Muscle layer of colon (tissue), 2 donors: ENCODE measurements around the gene CHRNE.

ENCODE experiments used
- H3K27ac ChIP-seq: one replicate; pipeline ENCODE4 v1.7.0; 2013; ENCODE audit warnings: low read depth, mild to moderate bottlenecking, low read length, moderate library complexity
- H3K27me3 ChIP-seq, 2 donors: one replicate each; pipeline ENCODE4 v1.7.0; 2013; ENCODE audit warnings: low read length in 2 of 2, mild to moderate bottlenecking in 2 of 2; ENCODE audit not compliant: insufficient read depth in 2 of 2, control insufficient read depth in 1 of 2
- H3K36me3 ChIP-seq: one replicate; pipeline ENCODE4 v1.7.0; 2013; ENCODE audit warnings: mild to moderate bottlenecking, low read length; ENCODE audit not compliant: insufficient read depth
- H3K4me1 ChIP-seq: one replicate; pipeline ENCODE4 v1.7.0; 2013; ENCODE audit warnings: mild to moderate bottlenecking, low read length; ENCODE audit not compliant: insufficient read depth
- H3K4me3 ChIP-seq, 2 donors: one replicate each; pipeline ENCODE4 v1.7.0; 2013; ENCODE audit warnings: low read length in 2 of 2, low read depth in 1 of 2, mild to moderate bottlenecking in 1 of 2, moderate library complexity in 1 of 2
- H3K9ac ChIP-seq: one replicate; pipeline ENCODE4 v1.7.0; 2013; ENCODE audit warnings: low read length
- H3K9me3 ChIP-seq: one replicate; pipeline ENCODE4 v1.7.0; 2013; ENCODE audit warnings: mild to moderate bottlenecking, low read length
- donor health status: abdominal sarcoma.
- donor health status: Adenocarcinoma of cecum.

CHRNE gene

DNA sequence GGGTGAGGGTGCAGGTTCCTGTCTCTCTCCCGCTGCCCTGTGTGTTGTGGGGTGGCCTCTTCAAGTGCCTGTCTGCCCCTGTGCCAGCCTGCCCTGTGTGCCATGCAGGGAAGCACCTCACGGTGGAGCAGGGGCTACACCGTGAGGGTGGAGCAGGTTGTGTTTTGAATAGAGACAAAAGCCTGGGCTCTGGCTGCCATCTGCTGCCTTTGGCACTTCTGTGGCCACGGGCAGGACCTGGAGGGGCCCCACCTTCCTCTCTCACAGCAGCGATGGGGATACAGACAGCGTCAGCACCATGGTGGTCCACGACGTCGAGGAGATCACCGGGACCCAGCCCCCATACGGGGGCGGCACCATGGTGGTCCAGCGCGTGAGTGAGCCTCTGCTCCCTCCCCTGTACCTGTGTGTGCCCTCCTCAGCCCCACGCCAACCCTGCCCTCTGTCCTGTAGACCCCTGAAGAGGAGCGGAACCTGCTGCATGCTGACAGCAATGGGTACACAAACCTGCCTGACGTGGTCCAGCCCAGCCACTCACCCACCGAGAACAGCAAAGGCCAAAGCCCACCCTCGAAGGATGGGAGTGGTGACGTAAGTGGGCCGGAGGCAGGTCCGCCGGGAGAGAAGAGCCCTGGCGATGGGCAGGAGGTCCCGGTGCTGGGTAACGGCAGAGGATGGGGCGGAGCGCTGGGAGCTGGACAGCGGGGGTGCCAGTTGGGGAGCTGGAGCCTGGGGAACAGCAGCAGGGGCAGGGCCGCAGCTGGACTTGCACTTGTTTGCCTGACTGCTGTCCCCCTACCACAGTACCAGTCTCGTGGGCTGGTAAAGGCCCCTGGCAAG is 9.0 kb downstream of the CHRNE start:
- Histone ChIP-seq H3K4me3 (no peak overlapping the region), H3K27me3 (peaks cover 2 to 7% of the 10 kb centered on the region in 2 donors), H3K4me1 (no peaks in the 10 kb centered on the region), H3K9me3 (no peaks in the 10 kb centered on the region), H3K27ac (no peak overlapping the region), H3K9ac (no peak overlapping the region), H3K36me3 (peaks cover 61% of the 10 kb centered on the region)

DNA sequence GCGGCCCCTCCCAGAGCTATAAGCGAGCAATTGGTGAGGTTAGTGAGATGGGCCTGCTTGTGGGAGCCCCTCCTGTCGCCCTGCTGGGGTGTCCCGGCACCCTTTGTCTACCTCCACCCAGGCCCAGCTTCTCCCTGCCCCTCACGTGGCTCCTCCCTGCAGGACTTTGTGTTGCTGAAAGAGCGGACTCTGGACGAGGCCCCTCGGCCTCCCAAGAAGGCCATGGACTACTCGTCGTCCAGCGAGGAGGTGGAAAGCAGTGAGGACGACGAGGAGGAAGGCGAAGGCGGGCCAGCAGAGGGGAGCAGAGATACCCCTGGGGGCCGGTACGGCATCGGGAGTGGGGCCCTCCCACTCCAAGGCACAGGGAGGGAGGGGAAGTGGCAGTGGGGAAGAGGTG is 9.6 kb downstream of the CHRNE start:
- Histone ChIP-seq H3K9me3 (no peaks in the 10 kb centered on the region), H3K27ac (no peak overlapping the region), H3K9ac (no peak overlapping the region), H3K4me3 (no peak overlapping the region), H3K36me3 (peaks cover 61% of the 10 kb centered on the region), H3K4me1 (no peaks in the 10 kb centered on the region), H3K27me3 (peaks cover 0 to under 1% of the 10 kb centered on the region in 2 donors)

DNA sequence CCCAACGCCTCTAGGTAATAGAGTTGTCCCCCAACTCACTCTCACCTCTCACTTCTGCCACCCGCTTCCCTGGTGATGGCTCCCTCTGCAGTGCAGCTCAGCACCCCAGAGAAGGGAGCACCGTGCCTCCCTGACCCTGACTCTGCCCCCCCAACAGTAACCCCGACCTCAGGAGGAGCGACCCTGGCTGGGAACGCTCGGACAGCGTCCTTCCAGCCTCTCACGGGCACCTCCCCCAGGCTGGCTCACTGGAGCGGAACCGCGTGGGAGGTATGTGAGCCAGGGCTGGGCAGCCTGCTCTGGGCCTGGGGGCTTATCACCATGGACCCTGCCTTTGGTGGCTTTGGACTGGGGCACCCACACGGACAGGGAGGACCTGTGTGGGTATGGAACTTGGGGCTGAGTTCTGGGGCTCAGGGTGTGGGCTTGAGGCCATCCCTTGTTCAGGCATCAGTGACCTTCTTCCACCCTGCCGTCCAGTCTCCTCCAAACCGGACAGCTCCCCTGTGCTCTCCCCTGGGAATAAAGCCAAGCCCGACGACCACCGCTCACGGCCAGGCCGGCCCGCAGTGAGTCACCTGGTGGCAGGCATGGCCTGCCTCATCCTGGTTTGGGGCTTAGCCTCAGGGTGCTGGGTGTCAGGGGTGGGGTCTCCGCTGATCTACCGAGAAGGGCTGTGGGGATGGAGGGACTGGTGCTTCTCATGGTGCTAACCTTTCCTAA is 10.2 kb downstream of the CHRNE start:
- no peaks in the 10 kb centered on the region for H3K4me1 ChIP-seq
- H3K9ac ChIP-seq, result no peak overlapping the region
- no peak overlapping the region for H3K27ac ChIP-seq
- H3K27me3 ChIP-seq, result no peaks in the 10 kb centered on the region
- H3K9me3 ChIP-seq, result no peaks in the 10 kb centered on the region
- no peak overlapping the region for H3K4me3 ChIP-seq
- H3K36me3 ChIP-seq, result peaks cover 64% of the 10 kb centered on the region

DNA sequence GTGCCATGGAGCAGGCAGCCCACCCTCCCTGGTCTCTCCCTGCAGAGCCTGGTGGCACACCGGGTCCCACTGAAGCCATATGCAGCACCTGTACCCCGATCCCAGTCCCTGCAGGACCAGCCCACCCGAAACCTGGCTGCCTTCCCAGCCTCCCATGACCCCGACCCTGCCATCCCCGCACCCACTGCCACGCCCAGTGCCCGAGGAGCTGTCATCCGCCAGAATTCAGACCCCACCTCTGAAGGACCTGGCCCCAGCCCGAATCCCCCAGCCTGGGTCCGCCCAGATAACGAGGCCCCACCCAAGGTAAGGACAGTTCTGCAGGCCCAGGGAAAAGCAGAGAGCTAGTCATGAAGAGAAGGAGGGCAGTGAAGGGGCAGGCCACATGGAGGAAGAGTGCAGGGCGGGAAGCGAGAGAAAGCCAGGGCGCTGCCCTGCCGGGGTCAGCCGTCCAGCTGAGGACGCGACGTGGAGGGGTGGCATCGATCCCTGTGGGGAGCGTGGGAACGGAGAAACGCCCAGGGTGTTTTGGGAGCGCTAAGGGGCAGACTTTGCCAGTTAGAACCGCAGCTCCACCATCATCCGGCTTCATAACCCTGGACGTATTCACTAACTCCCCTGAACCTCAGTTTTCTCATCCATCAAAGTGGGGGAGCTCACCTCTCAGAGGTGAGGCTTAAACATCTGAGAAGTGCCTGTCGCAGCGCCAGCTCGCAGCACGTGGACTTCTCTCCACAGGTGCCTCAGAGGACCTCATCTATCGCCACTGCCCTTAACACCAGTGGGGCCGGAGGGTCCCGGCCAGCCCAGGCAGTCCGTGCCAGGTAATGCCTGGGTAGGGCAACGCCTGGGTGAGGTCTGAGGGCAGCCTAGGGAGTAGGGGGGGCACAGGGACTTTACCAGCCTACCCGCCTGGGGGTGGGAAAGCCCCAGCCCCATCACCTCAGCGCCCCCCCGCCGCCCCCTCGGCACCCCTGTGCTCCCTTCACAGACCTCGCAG is 11.2 kb downstream of the CHRNE start:
- Histone ChIP-seq H3K27ac (no peak overlapping the region), H3K27me3 (no peaks in the 10 kb centered on the region), H3K36me3 (peaks cover 74% of the 10 kb centered on the region)

DNA sequence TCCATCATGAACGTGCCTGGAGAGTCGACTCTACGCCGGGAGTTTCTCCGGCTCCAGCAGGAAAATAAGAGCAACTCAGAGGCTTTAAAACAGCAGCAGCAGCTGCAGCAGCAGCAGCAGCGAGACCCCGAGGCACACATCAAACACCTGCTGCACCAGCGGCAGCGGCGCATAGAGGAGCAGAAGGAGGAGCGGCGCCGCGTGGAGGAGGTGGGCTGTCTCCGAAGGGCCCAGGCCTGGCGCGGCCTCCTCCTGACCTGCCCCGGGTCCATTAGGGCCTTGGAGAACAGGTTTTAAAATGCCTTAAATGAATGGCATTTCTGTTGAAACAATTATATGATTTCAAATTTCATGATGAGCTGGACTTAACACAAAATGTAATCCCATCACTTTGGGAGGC is 15.3 kb downstream of the CHRNE start:
- Histone ChIP-seq H3K9me3 (no peaks in the 10 kb centered on the region), H3K9ac (no peak overlapping the region), H3K27ac (no peak overlapping the region), H3K4me3 (no peak overlapping the region), H3K4me1 (no peaks in the 10 kb centered on the region), H3K36me3 (peaks cover 63% of the 10 kb centered on the region), H3K27me3 (no peaks in the 10 kb centered on the region)

More for the DNA sequence above, 11.2 kb downstream of the CHRNE start:
- Histone ChIP-seq H3K9me3 (no peaks in the 10 kb centered on the region), H3K4me3 (no peak overlapping the region), H3K4me1 (no peaks in the 10 kb centered on the region), H3K9ac (no peak overlapping the region)

DNA sequence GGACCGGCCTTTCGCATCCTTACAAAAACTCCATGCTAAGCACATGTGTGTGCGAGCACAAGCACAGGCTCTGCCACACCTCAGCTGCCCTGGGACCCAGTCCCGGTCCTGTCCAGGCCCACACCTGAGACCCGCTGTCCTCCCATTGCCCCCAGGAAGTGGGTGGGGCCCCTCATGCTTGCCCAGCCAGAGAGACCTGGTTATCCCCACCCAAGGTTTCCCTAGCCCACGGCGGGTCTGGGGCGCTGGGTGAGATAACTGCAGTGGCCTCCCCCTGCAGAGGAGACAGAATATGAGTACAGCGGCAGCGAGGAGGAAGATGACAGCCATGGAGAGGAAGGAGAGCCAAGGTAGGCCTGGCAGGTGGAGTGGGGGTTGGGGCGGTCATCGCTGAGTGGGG is 16.1 kb downstream of the CHRNE start:
- peaks cover 56% of the 10 kb centered on the region for H3K36me3 ChIP-seq
- H3K27me3 ChIP-seq, result no peaks in the 10 kb centered on the region
- no peaks in the 10 kb centered on the region for H3K9me3 ChIP-seq
- no peak overlapping the region for H3K4me3 ChIP-seq
- peaks cover 2% of the 10 kb centered on the region for H3K4me1 ChIP-seq
- H3K9ac ChIP-seq, result no peak overlapping the region
- no peak overlapping the region for H3K27ac ChIP-seq

DNA sequence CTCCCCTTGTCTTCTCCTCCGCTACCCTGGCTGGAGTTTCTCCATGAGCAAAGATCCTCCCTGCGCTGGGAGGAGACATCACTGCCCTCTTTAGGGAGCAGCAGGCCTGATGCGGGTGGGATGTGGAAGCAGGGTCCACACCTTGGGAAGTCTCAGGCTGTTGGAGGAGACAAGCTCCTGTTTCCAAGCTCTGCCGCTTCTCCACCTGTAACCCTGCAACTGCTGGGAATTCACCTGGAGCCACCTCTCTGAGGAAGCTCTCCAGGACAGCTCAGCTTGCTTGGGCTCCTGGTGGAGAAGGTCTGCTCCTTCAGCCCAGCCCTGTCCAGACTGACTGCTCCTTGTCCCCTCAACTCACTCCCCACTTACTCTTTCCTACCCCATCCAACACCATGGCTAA is 18.4 kb downstream of the CHRNE start:
- no peak overlapping the region for H3K9ac ChIP-seq
- no peak overlapping the region for H3K27ac ChIP-seq
- no peaks in the 10 kb centered on the region for H3K9me3 ChIP-seq
- no peaks in the 10 kb centered on the region for H3K27me3 ChIP-seq
- peaks cover 4% of the 10 kb centered on the region for H3K4me1 ChIP-seq
- H3K36me3 ChIP-seq, result peaks cover 43% of the 10 kb centered on the region
- H3K4me3 ChIP-seq, result no peak overlapping the region

DNA sequence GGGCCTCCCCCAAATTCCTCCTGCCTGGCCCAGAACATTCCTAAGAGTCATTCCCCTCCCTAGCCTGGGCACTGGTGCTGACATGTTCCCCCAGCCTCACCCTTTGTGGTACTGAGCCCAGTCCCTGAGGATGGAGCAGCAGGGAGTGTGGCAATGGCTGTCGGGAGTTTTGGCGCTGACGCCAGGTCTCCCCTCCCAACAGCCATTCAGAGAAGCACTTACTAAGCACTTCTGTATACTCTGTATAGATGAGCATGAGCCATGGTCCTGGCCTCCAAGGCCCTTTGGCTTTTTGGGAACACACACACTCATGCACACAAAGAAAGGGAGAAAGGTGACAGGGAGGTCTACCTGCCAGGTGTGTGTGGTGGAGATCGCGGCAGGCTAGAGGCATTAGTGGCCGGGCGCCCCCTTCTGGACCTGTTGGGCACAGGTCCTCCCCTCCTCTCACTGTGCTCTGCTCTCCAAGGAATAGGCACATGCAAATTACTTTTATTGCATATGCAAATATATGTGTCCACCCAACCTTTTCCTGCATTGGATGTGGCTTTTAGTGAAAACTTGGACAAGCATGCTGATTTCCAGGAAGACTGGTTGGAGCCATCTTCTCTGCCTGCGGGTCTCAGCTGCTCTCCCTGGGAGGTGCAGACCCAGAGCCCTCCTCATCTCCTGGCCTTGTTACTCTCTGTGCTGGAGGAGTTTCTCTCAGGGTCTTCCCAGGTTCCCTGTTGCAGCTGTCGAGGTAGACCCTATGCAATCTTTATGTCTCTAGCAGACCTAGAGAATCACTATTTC is 20.9 kb downstream of the CHRNE start:
- Histone ChIP-seq H3K9me3 (no peaks in the 10 kb centered on the region), H3K27ac (no peak overlapping the region), H3K36me3 (peaks cover 39% of the 10 kb centered on the region), H3K9ac (no peak overlapping the region), H3K4me3 (no peak overlapping the region), H3K4me1 (peaks cover 4% of the 10 kb centered on the region), H3K27me3 (no peaks in the 10 kb centered on the region)

DNA sequence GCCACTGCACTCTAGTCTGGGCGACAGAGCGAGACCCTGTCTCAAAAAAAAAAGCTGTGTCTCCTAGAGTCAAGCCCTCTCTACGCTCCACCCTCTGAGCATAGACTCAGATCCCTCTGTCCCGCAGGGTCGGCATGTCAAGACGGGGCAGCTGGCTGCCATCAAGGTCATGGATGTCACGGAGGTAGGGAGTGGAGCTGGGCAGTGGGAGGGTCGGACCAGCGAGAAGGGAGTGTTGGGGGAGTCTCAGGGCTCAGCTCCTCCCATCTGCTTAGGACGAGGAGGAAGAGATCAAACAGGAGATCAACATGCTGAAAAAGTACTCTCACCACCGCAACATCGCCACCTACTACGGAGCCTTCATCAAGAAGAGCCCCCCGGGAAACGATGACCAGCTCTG is 22.0 kb downstream of the CHRNE start:
- peaks cover 4% of the 10 kb centered on the region for H3K4me1 ChIP-seq
- H3K36me3 ChIP-seq, result peaks cover 28% of the 10 kb centered on the region
- no peaks in the 10 kb centered on the region for H3K9me3 ChIP-seq
- no peaks in the 10 kb centered on the region for H3K27me3 ChIP-seq
- no peak overlapping the region for H3K4me3 ChIP-seq
- no peak overlapping the region for H3K27ac ChIP-seq
- no peak overlapping the region for H3K9ac ChIP-seq

DNA sequence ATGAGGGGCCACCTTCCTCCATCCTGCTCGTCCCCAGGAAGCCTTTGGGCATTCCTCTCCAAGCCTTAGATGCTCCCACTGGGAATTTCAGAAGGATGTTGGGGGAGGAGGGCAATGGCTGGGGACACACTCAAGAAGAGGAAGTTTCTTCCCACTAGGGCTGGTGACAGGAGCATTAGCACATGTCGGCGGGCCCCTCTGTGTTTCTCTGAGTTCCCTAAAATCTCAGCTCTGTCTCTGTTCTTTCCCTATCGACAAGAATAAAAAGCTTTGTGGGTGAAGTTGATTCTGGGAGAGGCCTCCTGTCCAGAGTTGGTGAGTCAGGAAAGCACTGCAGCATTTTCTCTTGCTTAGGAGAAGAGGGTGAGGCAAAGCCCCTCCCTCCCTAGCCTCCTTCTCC is 23.3 kb downstream of the CHRNE start:
- Histone ChIP-seq H3K9me3 (no peaks in the 10 kb centered on the region), H3K9ac (no peak overlapping the region), H3K36me3 (peaks cover 15% of the 10 kb centered on the region), H3K27ac (no peak overlapping the region), H3K4me1 (peaks cover 4% of the 10 kb centered on the region), H3K27me3 (no peaks in the 10 kb centered on the region), H3K4me3 (no peak overlapping the region)
